ENCODE results near the gene HPSE2. TPM values are rescaled to one million over a fixed set of nuclear protein-coding genes. Genes with fewer than 3 reads are reported as not detected.

Gene HPSE2
- total and polyA plus RNA-seq, 2 of the 8 experiments (the other 6 are each of a cell fraction or from before 2014, with no cell fraction given), result 0.41 to 0.58 TPM

- Histone ChIP-seq H2AFZ (ENCODE audit: low read length) (no peak overlapping the region), H3K23me2 (ENCODE audit: low read depth, low read length) (no peaks in the 10 kb centered on the region), H4K20me1 (replicated peaks in 1 of 2; ENCODE audit: control insufficient read depth in 1 of 2, insufficient read depth in 2 of 2, low read length in 2 of 2) (no peaks in the 10 kb centered on the region), H3K4me2 (ENCODE audit: insufficient read depth in 1 of 2, low read depth in 2 of 2, low read length in 2 of 2) (no peak overlapping the region), H3K27me3 (replicated peaks in 1 of 4; ENCODE audit: control insufficient read depth in 3 of 4, extremely low read depth in 1 of 4, insufficient read depth in 3 of 4, low read length in 3 of 4) (no peaks in the 10 kb centered on the region), H2BK5ac (ENCODE audit: low read depth, low read length) (no peak overlapping the region), H2BK15ac (ENCODE audit: low read length) (no peak overlapping the region), H3K14ac (ENCODE audit: insufficient read length) (no peak overlapping the region), H3K9me3 (ENCODE audit: insufficient read depth in 2 of 2, low read depth in 1 of 2, low read length in 1 of 2) (no peaks in the 10 kb centered on the region), H3K9ac (replicated peaks in 1 of 4; ENCODE audit: extremely low read depth in 1 of 4, low read depth in 3 of 4, low read length in 3 of 4) (no peak overlapping the region), H2BK20ac (ENCODE audit: low read length) (no peak overlapping the region), H2BK120ac (replicated peaks; ENCODE audit: low read depth, low read length) (no peak overlapping the region), H3K56ac (replicated peaks; ENCODE audit: insufficient read length, low read depth, low read length) (no peak overlapping the region), H2BK12ac (ENCODE audit: low read depth, low read length) (no peak overlapping the region), H4K5ac (ENCODE audit: insufficient read length, low read depth, low read length) (no peak overlapping the region), H3K4ac (replicated peaks; ENCODE audit: insufficient read length, low read depth, low read length) (no peak overlapping the region), H3K27ac (ENCODE audit: low read depth, low read length) (no peak overlapping the region), H3K36me3 (ENCODE audit: control insufficient read depth in 2 of 4, insufficient read depth in 4 of 4, low read length in 3 of 4) (no peaks in the 10 kb centered on the region), H3K18ac (ENCODE audit: extremely low read depth, low read length) (no peak overlapping the region), H4K8ac (ENCODE audit: extremely low read depth, insufficient read depth, low read length) (no peak overlapping the region), H4K91ac (replicated peaks; ENCODE audit: insufficient read length, low read length) (no peak overlapping the region), H3K79me2 (ENCODE audit: control insufficient read depth in 1 of 2, insufficient read depth in 2 of 2, low read length in 2 of 2) (no peaks in the 10 kb centered on the region), H2AK5ac (ENCODE audit: low read depth, low read length) (no peak overlapping the region), H3K23ac (ENCODE audit: insufficient read length) (no peak overlapping the region), H3K4me3 (ENCODE audit: extremely low read depth in 1 of 4, insufficient read depth in 2 of 4, low read depth in 3 of 4, low read length in 4 of 4) (no peak overlapping the region), H3K4me1 (replicated peaks in 1 of 4; ENCODE audit: control insufficient read depth in 3 of 4, insufficient read depth in 4 of 4, low read length in 3 of 4) (no peaks in the 10 kb centered on the region), H3K79me1 (ENCODE audit: low read depth, low read length) (no peaks in the 10 kb centered on the region)
- ChIA-PET POLR2A (ENCODE audit: partially characterized antibody) (no interaction called here), CTCF (ENCODE audit: partially characterized antibody) (no interaction called here)
- DNase-seq (ENCODE audit: low read depth in 1 of 2, low spot score in 2 of 2) (no peak), FAIRE-seq (no peak)
- WGBS, 2 experiments (ENCODE audit: extremely low coverage in 1 of 2, insufficient coverage in 1 of 2, insufficient read length in 1 of 2, insufficient replicate concordance in 2 of 2, low coverage in 1 of 2, low lambda C conversion rate in 2 of 2, missing lambda C conversion rate in 1 of 2), result 93% methylated on average over 2 of the region's 2 CpGs; no CpG with 5 or more reads in 1 of the 2 experiments
Observed at GRCh38 chr10:98808282-98808892, 427.3 kb downstream of the HPSE2 start.

Measured in H1 (cell line).